B cell (primary cell): ENCODE measurements around the gene ICOS. TPM values are rescaled to one million over a fixed set of nuclear protein-coding genes. Genes with fewer than 3 reads are reported as not detected.
"Not testable (repeated sequence)": the region's sequence is repeated elsewhere in the genome, so short reads cannot be mapped to it uniquely, and the experiment has no call there.

Experiments used
- ATAC-seq: fragments of 200-7000 bp; cut with Tn5 transposase; one replicate; pipeline ENCODE4 v1.10.0; 2021; ENCODE audit warnings: low read depth, mild to moderate bottlenecking, moderate number of reproducible peaks, moderate library complexity
- CTCF ChIA-PET: fragments of 350-600 bp; sonication (Branson Sonifier 250); formaldehyde crosslinking; loops from one replicate; lab custom pipeline; 2021; ENCODE audit warnings: antibody characterized with exemption, inconsistent platforms; lab: Charles Lee
- POLR2A ChIA-PET: fragments of 350-600 bp; sonication (Branson Sonifier 250); formaldehyde crosslinking; loops from one replicate; lab custom pipeline; 2021; ENCODE audit warnings: antibody characterized with exemption; lab: Charles Lee
- DNase-seq: peaks from one replicate; pipeline ENCODE4 v3.0.0; 2013
- H2AFZ ChIP-seq: 2 replicates; pipeline ENCODE4 v1.6.1; 2012; ENCODE audit warnings: mild to moderate bottlenecking, low read depth, low read length; ENCODE audit not compliant: insufficient read depth, poor library complexity, severe bottlenecking
- H3K27ac ChIP-seq, 2 donors: 1 replicate in 1 of 2; 2 replicates in 1 of 2; pipeline ENCODE4 v1.5.1; 2012 to 2013; ENCODE audit warnings: low read length in 2 of 2, mild to moderate bottlenecking in 2 of 2, moderate library complexity in 1 of 2
- H3K27me3 ChIP-seq, 4 experiments: fragments of 200-600 bp in 1 of 4; sonication (generic) in 1 of 4; replicated peaks in 1 of 4; 1 replicate in 2 of 4; 2 replicates in 2 of 4; pipeline versions ENCODE4 v1.6.1 to v1.7.0; 2013 to 2016; ENCODE audit warnings: low read length in 3 of 4, mild to moderate bottlenecking in 2 of 4, mixed read lengths in 1 of 4, moderate library complexity in 1 of 4; ENCODE audit not compliant: insufficient read depth in 4 of 4, control insufficient read depth in 3 of 4; ENCODE audit errors: control extremely low read depth in 1 of 4
- H3K36me3 ChIP-seq, 2 experiments: replicated peaks in 1 of 2; 1 replicate in 1 of 2; 2 replicates in 1 of 2; pipeline versions ENCODE4 v1.6.1 to v1.7.1; 2013; ENCODE audit warnings: low read length in 1 of 2; ENCODE audit not compliant: insufficient read depth in 2 of 2, control insufficient read depth in 1 of 2; ENCODE audit errors: control extremely low read depth in 1 of 2, extremely low read depth in 1 of 2
- H3K4me1 ChIP-seq, 2 donors: fragments of 200-600 bp in 1 of 2; sonication (generic) in 1 of 2; 1 replicate in 1 of 2; 2 replicates in 1 of 2; pipeline versions ENCODE4 v1.5.1 to v1.6.1; 2013 to 2017; ENCODE audit warnings: low read length in 2 of 2; ENCODE audit not compliant: control insufficient read depth in 2 of 2, insufficient read depth in 2 of 2
- H3K4me2 ChIP-seq: replicated peaks from 2 replicates; pipeline ENCODE3; 2012; ENCODE audit warnings: mild to moderate bottlenecking, low read depth, low read length; ENCODE audit not compliant: poor library complexity, severe bottlenecking
- H3K4me3 ChIP-seq, 5 experiments: fragments of 200-600 bp in 1 of 5; sonication (generic) in 1 of 5; 1 replicate in 3 of 5; 2 replicates in 2 of 5; pipeline versions ENCODE4 v1.5.1 to v1.7.0; 2011 to 2016; ENCODE audit warnings: low read length in 4 of 5, mild to moderate bottlenecking in 4 of 5, low read depth in 2 of 5, control low read depth in 1 of 5, moderate library complexity in 1 of 5; ENCODE audit not compliant: insufficient read depth in 1 of 5; ENCODE audit errors: control extremely low read depth in 1 of 5, extremely low read depth in 1 of 5
- H3K79me2 ChIP-seq: fragments of 200-600 bp; sonication (generic); one replicate; pipeline ENCODE4 v1.6.0; 2016; ENCODE audit warnings: low read length; ENCODE audit not compliant: control insufficient read depth, insufficient read depth
- H3K9ac ChIP-seq: fragments of 200-600 bp; sonication (generic); 2 replicates; pipeline ENCODE4 v1.6.1; 2017; ENCODE audit warnings: mild to moderate bottlenecking, low read length, moderate library complexity
- H3K9me3 ChIP-seq, 3 donors: one replicate each; pipeline versions ENCODE4 v1.6.1 to v1.7.1; 2013; ENCODE audit warnings: low read length in 2 of 3; ENCODE audit not compliant: control insufficient read depth in 2 of 3, insufficient read depth in 1 of 3; ENCODE audit errors: control extremely low read depth in 1 of 3
- H4K20me1 ChIP-seq: 2 replicates; pipeline ENCODE4 v1.6.0; 2012; ENCODE audit warnings: mild to moderate bottlenecking, low read length; ENCODE audit not compliant: insufficient read depth, control insufficient read depth, poor library complexity, severe bottlenecking
- H3K27ac Mint-ChIP-seq: one replicate; pipeline ENCODE4 v1.8.0; 2021; ENCODE audit warnings: mixed read lengths
- H3K27me3 Mint-ChIP-seq: one replicate; pipeline ENCODE4 v1.8.0; 2021; ENCODE audit warnings: mixed read lengths
- H3K4me1 Mint-ChIP-seq: one replicate; pipeline ENCODE4 v1.8.0; 2021; ENCODE audit warnings: mixed read lengths
- H3K4me3 Mint-ChIP-seq: one replicate; pipeline ENCODE4 v1.8.0; 2021; ENCODE audit warnings: mixed read lengths
- H3K9me3 Mint-ChIP-seq: one replicate; pipeline ENCODE4 v1.8.0; 2022; ENCODE audit warnings: mixed read lengths; ENCODE audit not compliant: insufficient read depth
- CTCF ChIP-seq: fragments of 200-600 bp; IDR thresholded peaks from one replicate; pipeline ENCODE4 v1.8.0; 2022; ENCODE audit warnings: antibody characterized with exemption, mild to moderate bottlenecking
- EZH2 ChIP-seq: IDR thresholded peaks from 2 replicates; pipeline ENCODE4 v1.6.1; 2012; ENCODE audit warnings: borderline replicate concordance, low read depth, mild to moderate bottlenecking, moderate library complexity, low read length; ENCODE audit not compliant: insufficient read depth, poor library complexity, severe bottlenecking
- WGBS: methylation state at CpG from one replicate; pipeline ENCODE4 v1.1.5; 2013; ENCODE audit warnings: missing lambda C conversion rate; ENCODE audit not compliant: insufficient coverage; 5-methylcytosine and 5-hydroxymethylcytosine counted together
- intact Hi-C: fragments of 100-400 bp; cut with micrococcal nuclease; formaldehyde crosslinking; loops from one replicate; pipeline ENCODE4 v1.10.0; 2022
- polyA plus RNA-seq: library from polyadenylated mRNA; depleted of rRNA; stranded (reverse); fragments of >200 nt; gene quantifications from 2 replicates; pipeline ENCODE4 v1.2.3, GENCODE V29; 2012
- total RNA-seq, 2 donors: library from RNA; stranded (reverse); fragments of 120-200 nt in 1 of 2; gene quantifications; 1 replicate in 1 of 2; 2 replicates in 1 of 2; pipeline versions ENCODE4 v1.2.3 to v1.2.4, GENCODE V29; 2013 to 2022

The ICOS gene
- total and polyA plus RNA-seq, 2 donors (not counting 1 experiment from before 2014, with no cell fraction given): 0.21 TPM; not detected in 1

- H3K4me3 Mint-ChIP-seq: no peak overlapping the region
- intact Hi-C loops: no loop called here
- H3K27ac Mint-ChIP-seq: no peak overlapping the region
- ChIA-PET CTCF (no interaction called here), POLR2A (no interaction called here)
- ATAC-seq (no peak), DNase-seq (no peak)
- Histone ChIP-seq H4K20me1 (no peaks in the 10 kb centered on the region), H3K9me3 (no peaks in the 10 kb centered on the region), H3K27me3 (peaks cover 0 to 8% (median 0%) of the 10 kb centered on the region in 4 experiments), H3K36me3 (no peaks in the 10 kb centered on the region), H3K9ac (no peak overlapping the region), H3K4me1 (no peaks in the 10 kb centered on the region), H2AFZ (no peak overlapping the region), H3K79me2 (no peaks in the 10 kb centered on the region), H3K4me2 (no peak overlapping the region), H3K4me3 (no peak overlapping the region), H3K27ac (no peak overlapping the region)
- TF ChIP-seq CTCF: no peak
- no peak for TF ChIP-seq EZH2
- WGBS: 94% methylated on average over 2 of the region's 5 CpGs
- H3K9me3 Mint-ChIP-seq: no peaks in the 10 kb centered on the region
- H3K4me1 Mint-ChIP-seq: no peaks in the 10 kb centered on the region
- H3K27me3 Mint-ChIP-seq: peaks cover 11% of the 10 kb centered on the region
These were observed 46.6 kb downstream of the ICOS start for GRCh38 chr2:203983064-203983715.

GRCh38 chr2:203985978-203986377 lies 49.4 kb downstream of the ICOS start:
- H3K27ac Mint-ChIP-seq, H3K27ac ChIP-seq, H3K9ac ChIP-seq, H2AFZ ChIP-seq, H3K4me3 ChIP-seq, H3K36me3 ChIP-seq, POLR2A ChIA-PET, intact Hi-C loops, DNase-seq, H3K4me1 ChIP-seq, H3K4me1 Mint-ChIP-seq, ATAC-seq, H4K20me1 ChIP-seq, H3K4me3 Mint-ChIP-seq, H3K9me3 ChIP-seq, H3K4me2 ChIP-seq, CTCF ChIA-PET, H3K9me3 Mint-ChIP-seq, H3K79me2 ChIP-seq: not testable (repeated sequence)
- peaks cover 15% of the 10 kb centered on the region for H3K27me3 Mint-ChIP-seq
- no CpG with 5 or more reads among the region's 3 CpGs for WGBS
- peaks cover 0 to 15% (median 0%) of the 10 kb centered on the region in 4 experiments for H3K27me3 ChIP-seq
